ENCODE measurements around the gene PNLDC1. TPM values are rescaled to one million over a fixed set of nuclear protein-coding genes. Genes with fewer than 3 reads are reported as not detected.
A peak's percentile ranks its signal among the peaks of the same experiment; 100 is the strongest.

The PNLDC1 gene
- total and polyA plus RNA-seq, 3 donors from 2014 or later: 11.4 to 31.6 (median 19.9) TPM

- DNase-seq: no peak
- Histone ChIP-seq H3K27me3 (no peaks in the 10 kb centered on the region), H3K27ac (no peak overlapping the region), H3K36me3 (ENCODE audit: low read depth, missing control alignments) (no peaks in the 10 kb centered on the region), H3K4me1 (peaks cover 25% of the 10 kb centered on the region), H3K9me3 (no peaks in the 10 kb centered on the region), H3K4me3 (no peak overlapping the region)
- intact Hi-C loops (cut with DNase I; ENCODE audit: low total_unique reads): no loop called here
- no peak for TF ChIP-seq POLR2A (IDR thresholded peaks at IDR 0.05)
- TF ChIP-seq, protein P1, sequence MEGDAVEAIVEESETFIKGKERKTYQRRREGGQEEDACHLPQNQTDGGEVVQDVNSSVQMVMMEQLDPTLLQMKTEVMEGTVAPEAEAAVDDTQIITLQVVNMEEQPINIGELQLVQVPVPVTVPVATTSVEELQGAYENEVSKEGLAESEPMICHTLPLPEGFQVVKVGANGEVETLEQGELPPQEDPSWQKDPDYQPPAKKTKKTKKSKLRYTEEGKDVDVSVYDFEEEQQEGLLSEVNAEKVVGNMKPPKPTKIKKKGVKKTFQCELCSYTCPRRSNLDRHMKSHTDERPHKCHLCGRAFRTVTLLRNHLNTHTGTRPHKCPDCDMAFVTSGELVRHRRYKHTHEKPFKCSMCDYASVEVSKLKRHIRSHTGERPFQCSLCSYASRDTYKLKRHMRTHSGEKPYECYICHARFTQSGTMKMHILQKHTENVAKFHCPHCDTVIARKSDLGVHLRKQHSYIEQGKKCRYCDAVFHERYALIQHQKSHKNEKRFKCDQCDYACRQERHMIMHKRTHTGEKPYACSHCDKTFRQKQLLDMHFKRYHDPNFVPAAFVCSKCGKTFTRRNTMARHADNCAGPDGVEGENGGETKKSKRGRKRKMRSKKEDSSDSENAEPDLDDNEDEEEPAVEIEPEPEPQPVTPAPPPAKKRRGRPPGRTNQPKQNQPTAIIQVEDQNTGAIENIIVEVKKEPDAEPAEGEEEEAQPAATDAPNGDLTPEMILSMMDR (IDR thresholded peaks at IDR 0.05): no peak
- 91 to 95% methylated on average over 5 of the region's 5 CpGs for WGBS, 2 donors
Measured at GRCh38 chr6:159833997-159834603, 34.0 kb downstream of the PNLDC1 start.

GRCh38 chr6:159836718-159837490 lies 36.8 kb downstream of the PNLDC1 start:
- peak; percentile 50 for DNase-seq
- WGBS, 2 donors: 55 to 56% methylated on average over 18 to 29 of the region's 29 CpGs
- intact Hi-C loops (cut with DNase I; ENCODE audit: low total_unique reads): no loop called here

GRCh38 chr6:159837511-159837910 lies 37.4 kb downstream of the PNLDC1 start:
- no peaks in the 10 kb centered on the region for H3K36me3 ChIP-seq (ENCODE audit: low read depth, missing control alignments)
- no peak overlapping the region for H3K4me3 ChIP-seq
- intact Hi-C loops (cut with DNase I; ENCODE audit: low total_unique reads): no loop called here
- peaks cover 25% of the 10 kb centered on the region for H3K4me1 ChIP-seq
- H3K27ac ChIP-seq: peak overlapping the region in 1 of 2 donors; percentile 60
- no peaks in the 10 kb centered on the region for H3K9me3 ChIP-seq
- TF ChIP-seq, protein P1 (IDR thresholded peaks at IDR 0.05): no peak
- TF ChIP-seq POLR2A (IDR thresholded peaks at IDR 0.05): no peak
- 73 to 82% methylated on average over 8 of the region's 8 CpGs for WGBS, 2 donors
- H3K27me3 ChIP-seq: no peaks in the 10 kb centered on the region
- no peak for DNase-seq

More at GRCh38 chr6:159836718-159837490, 36.8 kb downstream of the PNLDC1 start:
- no peaks in the 10 kb centered on the region for H3K9me3 ChIP-seq
- peaks cover 25% of the 10 kb centered on the region for H3K4me1 ChIP-seq
- H3K4me3 ChIP-seq: peak overlapping the region in 1 of 2 donors; percentile 35
- no peaks in the 10 kb centered on the region for H3K27me3 ChIP-seq
- no peaks in the 10 kb centered on the region for H3K36me3 ChIP-seq (ENCODE audit: low read depth, missing control alignments)
- peak overlapping the region; percentile 60 to 68 for H3K27ac ChIP-seq
- TF ChIP-seq, protein P1 (IDR thresholded peaks at IDR 0.05): no peak
- TF ChIP-seq POLR2A (IDR thresholded peaks at IDR 0.05): no peak

- Histone ChIP-seq H3K4me1 (peaks cover 25% of the 10 kb centered on the region), H3K27ac (no peak overlapping the region), H3K4me3 (no peak overlapping the region), H3K9me3 (no peaks in the 10 kb centered on the region), H3K36me3 (ENCODE audit: low read depth, missing control alignments) (no peaks in the 10 kb centered on the region), H3K27me3 (no peaks in the 10 kb centered on the region)
- no peak for TF ChIP-seq POLR2A (IDR thresholded peaks at IDR 0.05)
- TF ChIP-seq, protein P1 (IDR thresholded peaks at IDR 0.05): no peak
- no peak for DNase-seq
- 71 to 84% methylated on average over 7 of the region's 7 CpGs for WGBS, 2 donors
- intact Hi-C loops (cut with DNase I; ENCODE audit: low total_unique reads): no loop called here
Measured at GRCh38 chr6:159838020-159838744, 38.1 kb downstream of the PNLDC1 start.

Measured in testis (tissue), 3 donors.